A549 (cell line): ENCODE results near the gene CX3CR1. TPM values are rescaled to one million over a fixed set of nuclear protein-coding genes. Genes with fewer than 3 reads are reported as not detected.

ENCODE experiments used
- ATAC-seq, 2 experiments: fragments of 200-7000 bp in 1 of 2; fragments of >200 bp in 1 of 2; cut with Nextera tagmentation in 1 of 2; cut with Tn5 transposase in 1 of 2; 3 replicates each; pipeline versions ENCODE4 v1.8.0 to v1.9.1; 2018 to 2020; ENCODE audit warnings: mild to moderate bottlenecking in 1 of 2, moderate library complexity in 1 of 2
- CTCF ChIA-PET: fragments of 300-600 bp; sonication (Branson Sonifier 250); formaldehyde crosslinking; extraction: SDS; loops from one replicate; lab custom pipeline; 2021; ENCODE audit warnings: antibody characterized with exemption, inconsistent platforms; lab: Yijun Ruan, JAX
- POLR2A ChIA-PET: fragments of 350-600 bp; formaldehyde crosslinking; extraction: SDS; loops from one replicate; lab custom pipeline; 2021; ENCODE audit warnings: antibody characterized with exemption, inconsistent platforms; lab: Yijun Ruan, JAX
- DNase-seq, 2 experiments: peaks; one replicate each; pipeline versions ENCODE4 v3.0.0 to v3.0.0-alpha.2; 2011 to 2016; ENCODE audit warnings: low read depth in 1 of 2, low spot score in 1 of 2
- FAIRE-seq: peaks from 2 replicates; lab custom pipeline; 2011; peaks lifted over from hg19 to GRCh38; lab: Jason Lieb, UNC
- H3K27ac ChIP-seq, 2 experiments: fragments of >200 bp; sonication (Bioruptor Twin); formaldehyde crosslinking; 3 replicates each; pipeline ENCODE4 v1.5.1; 2016 to 2017
- H3K4me1 ChIP-seq: fragments of >200 bp; sonication (Bioruptor Twin); formaldehyde crosslinking; 3 replicates; pipeline ENCODE4 v1.6.1; 2016
- H3K4me2 ChIP-seq: fragments of >200 bp; sonication (Bioruptor Twin); formaldehyde crosslinking; 3 replicates; pipeline ENCODE4 v1.6.1; 2016
- H3K4me3 ChIP-seq: fragments of >200 bp; sonication (Bioruptor Twin); formaldehyde crosslinking; 3 replicates; pipeline ENCODE4 v1.5.1; 2016
- H3K9me3 ChIP-seq: fragments of >200 bp; sonication (Bioruptor Twin); formaldehyde crosslinking; 3 replicates; pipeline ENCODE4 v1.6.1; 2016
- BHLHE40 ChIP-seq: IDR thresholded peaks from 2 replicates; pipeline ENCODE4 v1.6.1; 2012; ENCODE audit warnings: low read depth, low read length, inconsistent platforms
- EHF ChIP-seq: fragments of 250-450 bp; sonication (Bioruptor Pico); IDR thresholded peaks from 2 replicates; pipeline ENCODE4 v1.5.0; 2020; ENCODE audit warnings: mild to moderate bottlenecking
- HDAC2 ChIP-seq: fragments of 200-600 bp; sonication (generic); IDR thresholded peaks from 2 replicates; pipeline ENCODE4 v1.6.1; 2016
- HEYL ChIP-seq: fragments of 250-450 bp; sonication (Bioruptor Pico); IDR thresholded peaks from 2 replicates; pipeline ENCODE4 v1.8.0; 2021; ENCODE audit warnings: mild to moderate bottlenecking, moderate library complexity
- HOXB13 ChIP-seq: fragments of 250-450 bp; sonication (Bioruptor Pico); IDR thresholded peaks from 2 replicates; pipeline ENCODE4 v1.5.0; 2020; ENCODE audit warnings: low read depth, mild to moderate bottlenecking, moderate library complexity
- JUNB ChIP-seq: fragments of >200 bp; sonication (Bioruptor Twin); formaldehyde crosslinking; IDR thresholded peaks from 2 replicates; pipeline ENCODE4 v1.6.1; 2016
- KDM1A ChIP-seq: fragments of 200-600 bp; sonication (generic); IDR thresholded peaks from 2 replicates; pipeline ENCODE4 v1.6.1; 2016; ENCODE audit warnings: low read depth, mild to moderate bottlenecking
- NPAS2 ChIP-seq: fragments of 250-450 bp; sonication (Bioruptor Pico); IDR thresholded peaks from 2 replicates; pipeline ENCODE4 v1.8.0; 2022; ENCODE audit warnings: mild to moderate bottlenecking, moderate library complexity, borderline replicate concordance
- PHF8 ChIP-seq: fragments of 200-600 bp; sonication (generic); IDR thresholded peaks from 2 replicates; pipeline ENCODE4 v1.6.1; 2016; ENCODE audit warnings: low read depth, mild to moderate bottlenecking, antibody characterized with exemption, moderate library complexity, borderline replicate concordance
- TFCP2L1 ChIP-seq: fragments of 250-450 bp; sonication (Bioruptor Pico); IDR thresholded peaks from 2 replicates; pipeline ENCODE4 v1.5.0; 2021; ENCODE audit warnings: mild to moderate bottlenecking
- TP53 ChIP-seq: fragments of 250-450 bp; sonication (Bioruptor Pico); IDR thresholded peaks from 2 replicates; pipeline ENCODE4 v1.5.0; 2021; ENCODE audit warnings: mild to moderate bottlenecking, moderate library complexity
- ZNF302 ChIP-seq: fragments of 250-450 bp; sonication (Bioruptor Pico); IDR thresholded peaks from 2 replicates; pipeline ENCODE4 v1.9.0; 2021; ENCODE audit warnings: inconsistent platforms, mild to moderate bottlenecking, moderate library complexity
- WGBS: methylation state at CpG from one replicate; pipeline ENCODE4 v1.1.6; 2017; ENCODE audit errors: missing lambda C conversion rate; 5-methylcytosine and 5-hydroxymethylcytosine counted together
- polyA plus RNA-seq, 4 experiments: library from polyadenylated mRNA; depleted of rRNA in 3 of 4; stranded (reverse); fragments of >200 nt; fragmentation: RNase III in 1 of 4; extraction: RNeasy Plus Mini Kit Qiagen cat#74134 plus additional on column Dnase treatment in 1 of 4; gene quantifications; 2 replicates in 3 of 4; 3 replicates in 1 of 4; pipeline ENCODE4 v1.2.3, GENCODE V29; 2011 to 2017
- TF ChIP-seq, protein P1 (sequence below): fragments of 150-350 bp; IDR thresholded peaks from 2 replicates; pipeline ENCODE4 v1.6.1; 2014; ENCODE audit warnings: low read depth, mild to moderate bottlenecking, low read length
- TF ChIP-seq, protein P2 (sequence below): fragments of 200-600 bp; sonication (generic); IDR thresholded peaks from 2 replicates; pipeline ENCODE4 v1.6.1; 2016; ENCODE audit warnings: antibody characterized with exemption, mild to moderate bottlenecking, moderate library complexity
- TF ChIP-seq, protein P3 (sequence below): fragments of >200 bp; sonication (Bioruptor Twin); formaldehyde crosslinking; IDR thresholded peaks from 3 replicates; pipeline ENCODE4 v1.6.1; 2016

Gene CX3CR1
- polyA plus RNA-seq, 2 of the 4 experiments (the other 2 are of a cell fraction): 0.06 to 0.14 TPM

DNA sequence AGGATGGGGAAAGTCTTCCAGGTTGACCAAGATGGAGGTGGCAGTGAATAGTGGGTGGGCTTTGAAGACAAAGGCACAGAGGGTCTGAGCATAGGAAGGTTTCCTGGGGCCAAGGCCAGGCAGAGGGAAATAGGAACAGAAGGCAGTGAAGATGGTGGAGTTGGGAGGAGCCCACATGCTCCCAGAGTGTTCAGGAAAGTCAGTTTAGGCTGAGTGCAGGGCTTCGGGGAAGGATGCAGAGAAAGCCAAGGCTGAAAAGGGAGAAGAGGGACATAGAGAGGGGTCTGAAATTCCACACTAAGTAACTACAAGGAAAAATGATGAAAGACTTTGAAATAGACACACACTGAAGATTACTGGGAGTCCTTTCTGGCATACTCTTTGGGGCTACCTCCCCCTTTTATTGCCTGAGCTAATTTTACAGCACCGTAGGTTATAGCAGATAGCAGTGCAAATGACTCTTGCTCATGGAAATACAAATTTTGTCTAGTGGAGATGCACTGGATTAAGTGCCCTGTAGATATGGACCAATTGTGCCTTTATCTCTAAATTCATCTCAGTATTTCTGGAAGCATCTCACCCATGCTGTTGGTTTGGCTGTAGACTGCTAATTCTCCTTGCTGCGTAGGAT is 3.8 kb downstream of the CX3CR1 start (continued):
- no peak for TF ChIP-seq ZNF302 (CRISPR knock-in tag)
- TF ChIP-seq, protein P1, sequence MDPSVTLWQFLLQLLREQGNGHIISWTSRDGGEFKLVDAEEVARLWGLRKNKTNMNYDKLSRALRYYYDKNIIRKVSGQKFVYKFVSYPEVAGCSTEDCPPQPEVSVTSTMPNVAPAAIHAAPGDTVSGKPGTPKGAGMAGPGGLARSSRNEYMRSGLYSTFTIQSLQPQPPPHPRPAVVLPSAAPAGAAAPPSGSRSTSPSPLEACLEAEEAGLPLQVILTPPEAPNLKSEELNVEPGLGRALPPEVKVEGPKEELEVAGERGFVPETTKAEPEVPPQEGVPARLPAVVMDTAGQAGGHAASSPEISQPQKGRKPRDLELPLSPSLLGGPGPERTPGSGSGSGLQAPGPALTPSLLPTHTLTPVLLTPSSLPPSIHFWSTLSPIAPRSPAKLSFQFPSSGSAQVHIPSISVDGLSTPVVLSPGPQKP: no peak
- TF ChIP-seq, protein P2, sequence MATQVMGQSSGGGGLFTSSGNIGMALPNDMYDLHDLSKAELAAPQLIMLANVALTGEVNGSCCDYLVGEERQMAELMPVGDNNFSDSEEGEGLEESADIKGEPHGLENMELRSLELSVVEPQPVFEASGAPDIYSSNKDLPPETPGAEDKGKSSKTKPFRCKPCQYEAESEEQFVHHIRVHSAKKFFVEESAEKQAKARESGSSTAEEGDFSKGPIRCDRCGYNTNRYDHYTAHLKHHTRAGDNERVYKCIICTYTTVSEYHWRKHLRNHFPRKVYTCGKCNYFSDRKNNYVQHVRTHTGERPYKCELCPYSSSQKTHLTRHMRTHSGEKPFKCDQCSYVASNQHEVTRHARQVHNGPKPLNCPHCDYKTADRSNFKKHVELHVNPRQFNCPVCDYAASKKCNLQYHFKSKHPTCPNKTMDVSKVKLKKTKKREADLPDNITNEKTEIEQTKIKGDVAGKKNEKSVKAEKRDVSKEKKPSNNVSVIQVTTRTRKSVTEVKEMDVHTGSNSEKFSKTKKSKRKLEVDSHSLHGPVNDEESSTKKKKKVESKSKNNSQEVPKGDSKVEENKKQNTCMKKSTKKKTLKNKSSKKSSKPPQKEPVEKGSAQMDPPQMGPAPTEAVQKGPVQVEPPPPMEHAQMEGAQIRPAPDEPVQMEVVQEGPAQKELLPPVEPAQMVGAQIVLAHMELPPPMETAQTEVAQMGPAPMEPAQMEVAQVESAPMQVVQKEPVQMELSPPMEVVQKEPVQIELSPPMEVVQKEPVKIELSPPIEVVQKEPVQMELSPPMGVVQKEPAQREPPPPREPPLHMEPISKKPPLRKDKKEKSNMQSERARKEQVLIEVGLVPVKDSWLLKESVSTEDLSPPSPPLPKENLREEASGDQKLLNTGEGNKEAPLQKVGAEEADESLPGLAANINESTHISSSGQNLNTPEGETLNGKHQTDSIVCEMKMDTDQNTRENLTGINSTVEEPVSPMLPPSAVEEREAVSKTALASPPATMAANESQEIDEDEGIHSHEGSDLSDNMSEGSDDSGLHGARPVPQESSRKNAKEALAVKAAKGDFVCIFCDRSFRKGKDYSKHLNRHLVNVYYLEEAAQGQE: no peak
- TF ChIP-seq, all 56 proteins: peak for 0

DNA sequence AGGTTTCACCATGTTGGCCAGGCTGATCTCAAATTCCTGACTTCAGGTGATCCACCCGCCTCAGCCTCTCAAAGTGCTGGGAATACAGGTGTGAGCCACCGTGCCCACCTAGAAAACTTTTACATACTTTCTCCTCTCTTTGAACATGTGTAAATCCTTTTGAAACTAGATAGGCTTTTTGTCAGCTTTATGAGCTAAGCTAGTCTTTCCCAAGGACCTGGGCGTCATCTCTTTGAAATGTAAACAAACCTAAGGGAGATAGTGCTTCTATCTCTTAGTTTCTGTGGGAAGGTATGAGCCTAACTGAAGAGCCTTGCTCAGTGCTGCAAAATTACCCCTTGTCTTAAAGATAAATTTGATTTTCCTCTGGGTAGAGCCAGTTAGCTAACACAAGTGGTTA is 4.8 kb downstream of the CX3CR1 start:
- no peak for FAIRE-seq
- CTCF ChIA-PET: interaction anchor here (1.2 to 21.3 kb wide), 3 partner anchors 13 to 753 kb away, joined by 4 to 459 read pairs (median 13); partner anchors contain the start of gene XIRP1

More for the DNA sequence above, 4.8 kb downstream of the CX3CR1 start:
- no peak overlapping the region for H3K4me2 ChIP-seq
- no peak overlapping the region for H3K4me3 ChIP-seq
- H3K27ac ChIP-seq: no peak overlapping the region
- H3K4me1 ChIP-seq: no peaks in the 10 kb centered on the region
- TF ChIP-seq PHF8: no peak
- TF ChIP-seq KDM1A: no peak
- no peak for TF ChIP-seq HOXB13 (CRISPR knock-in tag)
- TF ChIP-seq EHF (CRISPR knock-in tag): no peak
- no peak for TF ChIP-seq BHLHE40
- no peak for TF ChIP-seq HEYL (CRISPR knock-in tag)
- TF ChIP-seq TFCP2L1 (CRISPR knock-in tag): no peak
- TF ChIP-seq HDAC2: no peak
- TF ChIP-seq, protein P3, sequence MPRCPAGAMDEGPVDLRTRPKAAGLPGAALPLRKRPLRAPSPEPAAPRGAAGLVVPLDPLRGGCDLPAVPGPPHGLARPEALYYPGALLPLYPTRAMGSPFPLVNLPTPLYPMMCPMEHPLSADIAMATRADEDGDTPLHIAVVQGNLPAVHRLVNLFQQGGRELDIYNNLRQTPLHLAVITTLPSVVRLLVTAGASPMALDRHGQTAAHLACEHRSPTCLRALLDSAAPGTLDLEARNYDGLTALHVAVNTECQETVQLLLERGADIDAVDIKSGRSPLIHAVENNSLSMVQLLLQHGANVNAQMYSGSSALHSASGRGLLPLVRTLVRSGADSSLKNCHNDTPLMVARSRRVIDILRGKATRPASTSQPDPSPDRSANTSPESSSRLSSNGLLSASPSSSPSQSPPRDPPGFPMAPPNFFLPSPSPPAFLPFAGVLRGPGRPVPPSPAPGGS: no peak
- no peak for TF ChIP-seq JUNB
- TF ChIP-seq, protein P2: no peak
- TF ChIP-seq NPAS2 (CRISPR knock-in tag): no peak
- TF ChIP-seq TP53 (CRISPR knock-in tag): no peak
- ATAC-seq (no peak), DNase-seq (no peak)
- POLR2A ChIA-PET: no interaction called here
- WGBS: 49% methylated on average over 3 of the region's 3 CpGs
- H3K9me3 ChIP-seq: no peaks in the 10 kb centered on the region
